IMR-90 (cell line): Measurements from ENCODE around the gene FAM78B. TPM values are rescaled to one million over a fixed set of nuclear protein-coding genes. Genes with fewer than 3 reads are reported as not detected.

Experiments used
- ATAC-seq: fragments of 200-7000 bp; cut with Tn5 transposase; 2 replicates; pipeline ENCODE4 v1.9.1; 2020; ENCODE audit warnings: low read depth, mild to moderate bottlenecking, moderate library complexity
- BruUV-seq: library from RNA; stranded (reverse); fragments of 400-500 nt; replicated peaks from 2 replicates; lab custom pipeline; 2021; lab: Mats Ljungman, UMichigan
- CTCF ChIA-PET: fragments of 300-600 bp; formaldehyde crosslinking; extraction: SDS; loops from one replicate; lab custom pipeline; 2021; ENCODE audit warnings: antibody characterized with exemption; lab: Yijun Ruan, JAX
- POLR2A ChIA-PET: fragments of 300-600 bp; sonication (Branson Sonifier 250); formaldehyde crosslinking; loops from one replicate; lab custom pipeline; 2022; ENCODE audit warnings: antibody characterized with exemption; ENCODE audit not compliant: unreplicated experiment; lab: Charles Lee
- DNase-seq: peaks from one replicate; pipeline ENCODE4 v3.0.0; 2013
- H2AFZ ChIP-seq: replicated peaks from 2 replicates; pipeline ENCODE3; 2013; ENCODE audit warnings: low read length, mild to moderate bottlenecking; ENCODE audit not compliant: poor library complexity
- H2AK5ac ChIP-seq: 2 replicates; pipeline ENCODE4 v1.6.1; 2013; ENCODE audit warnings: low read depth, low read length, inconsistent platforms
- H2AK9ac ChIP-seq: replicated peaks from 2 replicates; pipeline ENCODE3; 2013; ENCODE audit warnings: mild to moderate bottlenecking, low read depth, low read length, moderate library complexity; ENCODE audit not compliant: poor library complexity
- H2BK120ac ChIP-seq: 2 replicates; pipeline ENCODE4 v1.6.1; 2013; ENCODE audit warnings: low read depth, low read length, inconsistent platforms
- H2BK15ac ChIP-seq: 3 replicates; pipeline ENCODE4 v1.6.1; 2013; ENCODE audit warnings: low read depth, low read length, inconsistent platforms
- H2BK20ac ChIP-seq: 2 replicates; pipeline ENCODE4 v1.6.1; 2013; ENCODE audit warnings: low read depth, mild to moderate bottlenecking, inconsistent platforms, low read length, moderate library complexity
- H2BK5ac ChIP-seq: 2 replicates; pipeline ENCODE4 v1.6.1; 2013; ENCODE audit warnings: mild to moderate bottlenecking, low read depth, low read length, inconsistent platforms; ENCODE audit not compliant: poor library complexity, severe bottlenecking
- H3K14ac ChIP-seq: replicated peaks from 2 replicates; pipeline ENCODE4 v1.6.1; 2013; ENCODE audit warnings: low read depth, low read length, inconsistent platforms
- H3K18ac ChIP-seq: 2 replicates; pipeline ENCODE4 v1.6.1; 2013; ENCODE audit warnings: low read depth, low read length, control low read depth
- H3K23ac ChIP-seq: 2 replicates; pipeline ENCODE4 v1.6.1; 2013; ENCODE audit warnings: low read depth, low read length, inconsistent platforms
- H3K27ac ChIP-seq: 2 replicates; pipeline ENCODE4 v1.5.1; 2013; ENCODE audit warnings: mild to moderate bottlenecking, control low read depth, low read length; ENCODE audit not compliant: insufficient read depth
- H3K27me3 ChIP-seq: 2 replicates; pipeline ENCODE4 v1.6.1; 2013; ENCODE audit warnings: low read length; ENCODE audit not compliant: control insufficient read depth, insufficient read depth
- H3K36me3 ChIP-seq: 2 replicates; pipeline ENCODE4 v1.6.1; 2013; ENCODE audit warnings: low read length, mixed read lengths; ENCODE audit not compliant: control insufficient read depth, insufficient read depth
- H3K4ac ChIP-seq: 2 replicates; pipeline ENCODE4 v1.6.1; 2013; ENCODE audit warnings: low read depth, low read length, inconsistent platforms
- H3K4me1 ChIP-seq: 2 replicates; pipeline ENCODE4 v1.6.1; 2013; ENCODE audit warnings: low read length, mixed read lengths; ENCODE audit not compliant: control insufficient read depth, insufficient read depth
- H3K4me2 ChIP-seq: 2 replicates; pipeline ENCODE4 v1.6.1; 2013; ENCODE audit warnings: low read depth, mild to moderate bottlenecking, control low read depth, low read length, moderate library complexity
- H3K4me3 ChIP-seq: 2 replicates; pipeline ENCODE4 v1.5.1; 2013; ENCODE audit warnings: low read depth, mild to moderate bottlenecking, control low read depth, low read length, moderate library complexity; ENCODE audit not compliant: insufficient read depth
- H3K56ac ChIP-seq: 2 replicates; pipeline ENCODE4 v1.6.1; 2013; ENCODE audit warnings: low read length, inconsistent platforms; ENCODE audit not compliant: insufficient read depth; ENCODE audit errors: extremely low read depth
- H3K79me1 ChIP-seq, 2 experiments: 2 replicates each; pipeline ENCODE4 v1.6.1; 2013; ENCODE audit warnings: low read length in 2 of 2, inconsistent platforms in 1 of 2, low read depth in 1 of 2
- H3K9ac ChIP-seq: 2 replicates; pipeline ENCODE4 v1.6.1; 2013; ENCODE audit warnings: low read depth, low read length, control low read depth
- H3K9me1 ChIP-seq: 2 replicates; pipeline ENCODE4 v1.6.1; 2013; ENCODE audit warnings: low read length, inconsistent platforms; ENCODE audit not compliant: insufficient read depth
- H3K9me3 ChIP-seq: 2 replicates; pipeline ENCODE4 v1.6.1; 2013; ENCODE audit warnings: low read length; ENCODE audit not compliant: control insufficient read depth, insufficient read depth
- H4K20me1 ChIP-seq: 2 replicates; pipeline ENCODE4 v1.6.1; 2013; ENCODE audit warnings: low read length, inconsistent platforms; ENCODE audit not compliant: insufficient read depth
- H4K5ac ChIP-seq: 2 replicates; pipeline ENCODE4 v1.6.1; 2013; ENCODE audit warnings: mild to moderate bottlenecking, low read depth, low read length, control low read depth
- H4K8ac ChIP-seq, 2 experiments: 2 replicates each; pipeline ENCODE4 v1.6.1; 2013; ENCODE audit warnings: low read depth in 2 of 2, low read length in 2 of 2, control low read depth in 1 of 2, inconsistent platforms in 1 of 2
- H4K91ac ChIP-seq: 2 replicates; pipeline ENCODE4 v1.6.1; 2013; ENCODE audit warnings: low read depth, low read length, inconsistent platforms; ENCODE audit not compliant: insufficient read depth
- CHD1 ChIP-seq: IDR thresholded peaks from 2 replicates; pipeline ENCODE4 v1.6.1; 2012; ENCODE audit warnings: low read depth, low read length, improper control_type of control experiment
- FOS ChIP-seq: fragments of 150-350 bp; IDR thresholded peaks from 2 replicates; pipeline ENCODE4 v1.6.1; 2016; ENCODE audit warnings: low read depth, low read length
- POLR2A ChIP-seq: IDR thresholded peaks from 2 replicates; pipeline ENCODE4 v1.6.1; 2012; ENCODE audit warnings: mild to moderate bottlenecking, low read depth, low read length
- RAD21 ChIP-seq: IDR thresholded peaks from 2 replicates; pipeline ENCODE4 v1.6.1; 2012; ENCODE audit warnings: low read length, improper control_type of control experiment
- RCOR1 ChIP-seq: IDR thresholded peaks from 2 replicates; pipeline ENCODE4 v1.6.1; 2012; ENCODE audit warnings: mild to moderate bottlenecking, low read length, improper control_type of control experiment; ENCODE audit not compliant: insufficient replicate concordance
- WGBS, 2 experiments: methylation state at CpG; one replicate each; pipeline versions ENCODE4 v1.1.5 to v1.1.7; 2013; ENCODE audit warnings: missing lambda C conversion rate in 2 of 2; ENCODE audit not compliant: insufficient read length in 1 of 2; ENCODE audit errors: extremely low coverage in 2 of 2; 5-methylcytosine and 5-hydroxymethylcytosine counted together
- dilution Hi-C: fragments of 300-500 bp; cut with HindIII; formaldehyde crosslinking; loops from one replicate; pipeline ENCODE4 v1.14.3; 2018; ENCODE audit warnings: low sequenced_read_pairs; ENCODE audit not compliant: unreplicated experiment
- in situ Hi-C: fragments of 300-500 bp; cut with MboI; formaldehyde crosslinking; loops from 3 replicates; pipeline ENCODE4 v1.14.3; 2019; ENCODE audit warnings: low sequenced_read_pairs, inconsistent platforms, mixed read lengths
- intact Hi-C: fragments of 100-400 bp; cut with micrococcal nuclease; formaldehyde crosslinking; loops from 2 replicates; pipeline ENCODE4 v1.10.0; 2022
- polyA plus RNA-seq, 3 experiments: library from polyadenylated mRNA; depleted of rRNA; stranded (reverse); fragments of >200 nt; gene quantifications; 2 replicates each; pipeline ENCODE4 v1.2.3, GENCODE V29; 2012; ENCODE audit warnings: low replicate concordance in 1 of 3
- total RNA-seq: library from RNA; depleted of rRNA; stranded (reverse); fragments of >200 nt; gene quantifications from 2 replicates; pipeline ENCODE4 v1.2.3, GENCODE V29; 2012

FAM78B gene
- total and polyA plus RNA-seq, 2 of the 4 experiments (the other 2 are of a cell fraction): under 0.01 to 0.12 TPM

GRCh38 chr1:166122873-166123466 is 43.8 kb downstream of the FAM78B start:
- Histone ChIP-seq H2AFZ (no peak overlapping the region), H3K9me3 (peaks cover 15% of the 10 kb centered on the region), H3K4me1 (no peaks in the 10 kb centered on the region), H3K4ac (no peak overlapping the region), H4K91ac (no peak overlapping the region), H2AK5ac (no peak overlapping the region), H2BK15ac (no peak overlapping the region), H2BK120ac (no peak overlapping the region), H4K5ac (no peak overlapping the region), H3K27ac (no peak overlapping the region), H3K79me1 (no peaks in the 10 kb centered on the region), H3K4me3 (no peak overlapping the region), H3K9ac (no peak overlapping the region), H3K18ac (no peak overlapping the region), H2BK5ac (no peak overlapping the region), H3K23ac (no peak overlapping the region), H3K4me2 (no peak overlapping the region), H3K56ac (no peak overlapping the region), H2BK20ac (no peak overlapping the region), H3K14ac (no peak overlapping the region), H3K27me3 (no peaks in the 10 kb centered on the region), H4K8ac (no peak overlapping the region), H3K36me3 (no peaks in the 10 kb centered on the region), H3K9me1 (no peaks in the 10 kb centered on the region), H2AK9ac (no peak overlapping the region), H4K20me1 (no peaks in the 10 kb centered on the region)
- dilution Hi-C loops: no loop called here
- ChIA-PET CTCF (no interaction called here), POLR2A (no interaction called here)
- BruUV-seq: no TSS peak
- TF ChIP-seq RAD21: no peak
- no peak for TF ChIP-seq FOS
- no peak for TF ChIP-seq CHD1
- no peak for TF ChIP-seq POLR2A
- TF ChIP-seq RCOR1: no peak
- ATAC-seq (no peak), DNase-seq (no peak)
- in situ Hi-C loops: no loop called here
- intact Hi-C loops: no loop called here
- WGBS, 2 experiments: 87% methylated on average over 3 of the region's 8 CpGs; no CpG with 5 or more reads in 1 of the 2 experiments
